HL-60/S4 treated with phorbol 12-myristate 13-acetate at 8.2 ng/mL for 4 days and 3 days (cell line): Measurements from ENCODE around the gene RBBP8NL.

Experiments
- in situ Hi-C: fragments of 300-500 bp; cut with MboI; formaldehyde crosslinking; loops from 2 replicates; pipeline ENCODE4 v1.15.0; 2022; ENCODE audit warnings: low sequenced_read_pairs

RBBP8NL gene

DNA sequence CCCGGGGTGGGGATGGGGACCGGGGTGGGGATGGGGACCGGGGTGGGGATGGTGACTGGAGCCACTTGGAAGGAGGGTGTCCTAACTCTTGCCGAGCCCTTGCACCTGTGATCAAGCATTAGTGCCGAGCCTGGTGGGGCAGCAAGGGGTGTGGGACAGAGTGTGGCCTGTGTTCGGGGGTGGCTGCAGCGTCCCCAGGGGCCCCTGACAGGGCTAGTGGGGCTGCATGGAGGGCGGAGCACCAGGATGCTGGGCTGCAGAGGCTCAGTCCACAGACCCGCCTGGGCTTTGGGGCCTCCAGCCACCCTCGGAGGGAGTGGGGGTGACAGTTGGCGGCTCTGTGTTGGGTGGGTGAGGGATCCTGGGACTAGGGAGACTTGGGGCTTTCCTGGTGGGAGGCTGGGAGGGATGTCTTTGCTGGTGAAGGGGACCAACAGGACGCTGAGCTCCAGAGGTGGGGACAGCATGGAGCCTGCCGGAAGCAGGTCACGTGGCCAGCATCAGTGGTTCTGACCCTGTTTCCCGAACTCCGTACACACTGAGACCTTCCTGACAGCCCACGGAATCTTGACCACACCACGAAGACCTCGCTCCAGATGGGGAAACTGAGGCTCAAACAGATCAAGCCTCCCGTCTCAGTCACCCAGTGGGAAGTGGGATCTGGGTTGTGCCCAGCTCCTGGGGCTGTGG, 4.6 kb downstream of the RBBP8NL start:
- in situ Hi-C loops, result no loop called here

GRCh38 chr20:62421716-62421990, 5.7 kb downstream of the RBBP8NL start:
- in situ Hi-C loops, result no loop called here

- in situ Hi-C loops, result no loop called here
Observed at GRCh38 chr20:62420846-62421715, 6.3 kb downstream of the RBBP8NL start.

DNA sequence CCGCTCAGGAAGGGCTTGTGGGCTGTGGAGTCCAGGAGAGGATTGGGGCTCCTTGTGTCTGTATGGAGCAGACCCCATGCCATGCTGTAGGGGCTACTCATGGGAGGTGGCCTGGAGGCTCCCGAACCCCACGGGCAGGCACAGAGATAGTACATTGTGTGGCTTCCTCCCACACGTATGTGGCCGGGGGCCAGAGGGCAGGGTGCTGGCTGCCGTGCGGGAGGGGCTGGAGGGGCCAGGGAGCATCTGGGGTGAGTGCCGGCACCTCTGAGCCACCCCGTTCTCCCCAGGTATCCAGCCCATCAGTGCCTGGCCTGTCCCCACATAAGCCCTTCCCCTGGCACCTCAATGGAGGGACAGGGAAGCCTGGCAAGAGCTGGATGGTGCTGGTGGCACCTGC, 7.6 kb downstream of the RBBP8NL start:
- in situ Hi-C loops, result no loop called here

DNA sequence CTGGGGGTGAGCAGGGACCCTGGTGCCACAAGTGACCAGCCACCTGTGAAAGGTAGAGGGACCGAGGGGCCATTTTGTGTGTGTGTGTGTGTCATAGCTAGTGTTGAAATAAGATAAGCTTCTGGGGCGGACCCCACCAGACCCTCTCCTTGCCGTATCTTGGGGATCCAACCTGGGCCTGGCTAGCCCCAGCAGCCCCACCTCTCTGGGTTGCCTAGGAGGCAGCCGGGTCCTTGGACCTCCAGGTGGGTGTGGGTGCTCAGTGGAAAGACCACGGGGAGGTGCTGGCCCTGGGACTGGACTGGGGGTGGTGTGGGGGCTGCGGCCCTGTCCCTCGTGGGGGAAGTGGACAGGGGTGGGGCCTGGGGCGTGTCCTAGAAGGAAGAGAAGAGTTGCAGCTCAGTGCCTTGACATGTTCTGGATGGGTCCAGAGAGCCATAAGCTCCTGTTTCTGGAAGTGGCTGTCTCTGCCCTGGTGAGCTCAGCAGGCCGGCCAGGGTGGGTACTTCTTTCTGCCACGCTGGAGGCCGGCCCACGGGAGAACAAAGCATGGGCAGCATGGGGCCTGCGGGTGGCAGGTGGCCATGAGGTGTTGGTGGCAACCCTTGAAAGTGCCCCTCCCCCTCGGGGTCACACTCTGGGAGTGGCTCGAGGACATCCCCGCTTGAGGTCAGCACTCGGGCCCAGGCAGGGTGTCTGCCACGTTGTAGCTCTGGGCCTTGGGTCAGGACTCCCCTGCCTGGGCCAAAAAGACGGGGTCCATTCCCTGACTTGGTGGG, 8.4 kb downstream of the RBBP8NL start:
- in situ Hi-C loops, result no loop called here

- in situ Hi-C loops, result no loop called here
Observed at GRCh38 chr20:62417981-62418708, 9.2 kb downstream of the RBBP8NL start.

GRCh38 chr20:62416651-62417637, 10.4 kb downstream of the RBBP8NL start:
- in situ Hi-C loops, result no loop called here

GRCh38 chr20:62415354-62416111, 11.8 kb downstream of the RBBP8NL start:
- in situ Hi-C loops, result no loop called here

GRCh38 chr20:62413896-62414481, 13.3 kb downstream of the RBBP8NL start:
- in situ Hi-C loops, result no loop called here

DNA sequence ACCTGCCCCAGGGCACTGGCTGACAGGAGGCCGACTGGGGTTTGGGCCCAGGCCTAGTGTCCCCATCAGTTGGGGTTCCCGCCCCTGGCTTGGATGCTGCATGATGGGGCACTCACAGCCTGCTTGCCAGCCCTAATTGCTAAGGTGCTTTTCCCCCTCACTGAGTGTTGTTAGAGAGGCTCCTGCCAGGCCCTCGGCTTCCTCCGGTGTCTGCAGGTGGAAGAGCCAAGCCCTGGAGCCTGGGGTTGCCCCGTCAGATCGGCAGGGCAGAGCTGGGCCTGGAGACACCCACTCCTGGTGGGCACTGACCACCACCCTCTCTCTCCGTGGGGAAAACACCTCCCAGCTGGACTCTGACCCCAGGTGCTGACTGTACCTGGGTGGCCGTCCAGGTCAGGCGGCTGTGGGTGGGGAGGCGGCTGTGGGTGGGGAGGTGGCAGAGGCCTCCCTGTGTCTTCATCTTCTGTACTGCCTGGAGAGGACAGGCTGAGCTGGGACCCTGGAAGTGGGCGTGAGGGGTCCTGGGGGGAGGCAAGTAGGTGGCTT, 14.2 kb downstream of the RBBP8NL start:
- in situ Hi-C loops, result no loop called here

- in situ Hi-C loops, result no loop called here
Observed at GRCh38 chr20:62412194-62413024, 14.9 kb downstream of the RBBP8NL start.

DNA sequence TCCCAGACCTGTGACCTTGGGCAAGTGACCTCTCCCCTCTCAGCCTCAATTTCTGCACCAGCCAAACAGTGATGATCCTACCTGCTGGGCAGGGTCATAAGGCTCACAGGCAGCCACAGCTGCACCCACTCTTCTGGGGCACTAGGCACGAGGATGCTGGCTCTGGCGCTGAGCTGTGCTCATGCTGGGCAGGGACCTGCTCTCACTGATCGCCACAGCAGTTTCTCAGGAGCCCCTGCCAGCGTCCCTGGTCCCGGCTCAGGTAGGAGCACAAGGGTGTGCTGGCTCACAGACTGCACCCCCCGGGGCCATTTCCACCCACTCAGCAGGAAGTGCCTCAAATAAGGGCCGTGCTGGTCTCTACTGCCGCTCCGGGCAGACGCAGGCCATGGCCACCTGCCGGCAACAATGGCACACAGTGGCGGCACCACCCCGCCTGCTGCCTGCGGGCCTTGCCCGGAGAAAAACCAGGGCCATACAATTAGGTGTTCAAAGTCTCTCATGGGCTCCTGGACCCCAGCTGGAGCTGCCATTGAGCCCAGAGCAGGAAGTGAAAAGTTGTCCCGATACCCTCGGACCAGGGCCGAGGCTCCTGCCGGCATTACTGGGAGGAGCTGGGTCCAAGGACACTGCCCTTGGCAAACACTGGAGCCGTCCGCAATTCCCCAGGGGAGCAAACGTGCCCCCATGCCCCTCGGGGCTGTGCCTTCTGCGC, 15.7 kb downstream of the RBBP8NL start:
- in situ Hi-C loops, result no loop called here

- in situ Hi-C loops, result no loop called here
Observed at GRCh38 chr20:62410746-62411478, 16.4 kb downstream of the RBBP8NL start.

GRCh38 chr20:62409931-62410745, 17.2 kb downstream of the RBBP8NL start:
- in situ Hi-C loops, result no loop called here

- in situ Hi-C loops, result no loop called here
Observed at GRCh38 chr20:62409086-62409853, 18.1 kb downstream of the RBBP8NL start.
